GM21515 (cell line): Measurements from ENCODE around the gene RASA4B.
"Not testable (repeated sequence)": the region's sequence is repeated elsewhere in the genome, so short reads cannot be mapped to it uniquely, and the experiment has no call there.

Experiments
- ATAC-seq: cut with Tn5 transposase; IDR thresholded peaks from one replicate; pipeline ENCODE4 v1.9.1; 2021; ENCODE audit not compliant: unreplicated experiment

Gene RASA4B

DNA sequence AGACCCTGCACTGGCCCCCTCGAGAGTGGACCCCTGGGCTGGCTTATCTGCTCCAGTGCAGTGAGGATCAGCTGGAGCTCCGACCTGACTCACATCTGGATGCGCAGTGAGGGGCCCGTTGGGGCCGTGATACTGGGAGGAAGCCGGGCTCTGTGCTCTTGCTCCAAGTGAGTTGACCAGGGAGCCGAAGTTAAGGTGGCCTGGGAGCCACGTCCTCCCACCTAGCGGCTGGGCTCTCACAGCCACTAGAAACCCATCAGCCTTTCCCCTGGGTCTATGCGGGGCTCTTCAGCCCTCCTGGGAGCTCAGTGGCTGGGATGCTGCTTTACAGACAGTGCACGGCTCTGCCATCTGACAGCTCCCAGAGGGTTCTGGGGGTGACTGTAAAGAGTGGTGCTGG lies 62.0 kb downstream of the RASA4B start:
- ATAC-seq: no peak

DNA sequence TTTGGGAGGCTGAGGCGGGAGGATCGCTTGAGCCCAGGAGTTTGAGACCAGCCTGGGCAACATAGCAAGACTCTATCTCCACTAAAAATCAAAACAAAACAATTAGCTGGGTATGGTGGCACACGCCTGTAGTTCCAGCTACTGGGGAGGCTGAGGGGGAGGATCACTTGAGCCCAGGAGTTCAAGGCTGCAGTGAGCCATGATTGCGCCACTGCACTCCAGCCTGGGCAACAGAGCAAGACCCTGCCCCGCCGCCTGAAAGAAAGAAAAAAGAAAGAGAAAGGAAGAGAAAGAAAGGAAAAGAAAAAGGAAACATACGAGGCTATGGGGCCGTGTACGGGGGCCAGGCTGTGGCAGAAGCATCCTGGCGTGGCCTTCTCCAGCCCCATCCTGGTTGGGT lies 62.6 kb downstream of the RASA4B start:
- not testable (repeated sequence) for ATAC-seq

DNA sequence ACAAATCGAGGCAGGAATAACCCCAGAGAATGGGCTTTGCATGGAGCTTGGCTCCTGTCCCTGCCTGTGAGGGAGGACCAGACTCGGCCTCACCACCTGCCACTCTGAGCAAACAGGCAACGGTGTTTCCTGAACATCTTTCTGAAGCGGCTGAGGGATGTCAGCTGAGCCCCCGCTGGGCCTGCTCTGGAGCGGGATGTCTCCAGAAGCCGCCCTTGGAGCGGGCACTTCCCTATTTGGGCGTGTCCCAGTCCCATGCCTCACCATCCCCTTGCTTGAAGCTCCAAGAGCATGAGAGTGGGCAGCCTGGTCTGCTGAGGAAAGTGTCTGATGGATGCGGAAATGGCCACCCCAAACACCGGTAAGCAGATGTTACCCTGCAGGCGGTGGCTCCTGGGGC lies 63.1 kb downstream of the RASA4B start:
- ATAC-seq: no peak

DNA sequence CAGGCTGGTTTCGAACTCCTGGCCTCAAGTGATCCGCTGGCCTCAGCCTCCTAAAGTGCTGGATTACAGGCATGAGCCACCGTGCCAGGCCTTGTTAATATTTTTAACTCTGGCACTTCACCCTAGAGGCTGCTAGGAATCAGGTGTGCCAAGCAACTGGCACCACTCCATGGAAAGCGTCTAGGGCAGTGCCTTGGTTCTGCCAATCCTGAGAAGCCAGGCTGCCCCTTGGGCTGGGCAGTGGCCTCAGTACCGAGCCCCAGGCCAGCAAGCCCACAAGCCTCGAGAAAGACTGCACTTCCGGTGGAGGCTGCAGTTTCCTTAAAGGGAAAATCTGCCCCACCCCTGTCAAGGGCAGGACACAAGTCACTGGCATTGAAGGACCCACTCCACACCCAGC lies 64.3 kb downstream of the RASA4B start:
- no peak for ATAC-seq

DNA sequence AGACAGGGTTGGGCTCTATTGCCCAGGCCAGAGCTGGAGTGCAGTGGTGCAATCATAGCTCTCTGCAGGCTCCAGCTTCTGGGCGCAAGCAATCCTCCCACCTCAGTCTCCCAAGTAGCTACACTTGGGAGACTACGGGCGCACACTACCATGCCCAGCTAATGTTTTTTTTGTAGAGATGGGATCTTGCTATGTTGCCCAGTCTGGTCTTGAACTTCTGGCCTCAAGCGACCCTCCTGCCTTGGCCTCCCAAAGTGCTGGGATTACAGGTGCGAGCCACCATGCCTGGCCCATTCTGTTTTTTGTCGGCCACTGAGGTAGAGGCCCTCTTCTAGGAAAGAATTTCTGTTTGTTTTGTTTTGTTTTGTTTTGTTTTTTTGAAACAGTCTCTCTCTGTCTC lies 65.1 kb downstream of the RASA4B start:
- no peak for ATAC-seq

DNA sequence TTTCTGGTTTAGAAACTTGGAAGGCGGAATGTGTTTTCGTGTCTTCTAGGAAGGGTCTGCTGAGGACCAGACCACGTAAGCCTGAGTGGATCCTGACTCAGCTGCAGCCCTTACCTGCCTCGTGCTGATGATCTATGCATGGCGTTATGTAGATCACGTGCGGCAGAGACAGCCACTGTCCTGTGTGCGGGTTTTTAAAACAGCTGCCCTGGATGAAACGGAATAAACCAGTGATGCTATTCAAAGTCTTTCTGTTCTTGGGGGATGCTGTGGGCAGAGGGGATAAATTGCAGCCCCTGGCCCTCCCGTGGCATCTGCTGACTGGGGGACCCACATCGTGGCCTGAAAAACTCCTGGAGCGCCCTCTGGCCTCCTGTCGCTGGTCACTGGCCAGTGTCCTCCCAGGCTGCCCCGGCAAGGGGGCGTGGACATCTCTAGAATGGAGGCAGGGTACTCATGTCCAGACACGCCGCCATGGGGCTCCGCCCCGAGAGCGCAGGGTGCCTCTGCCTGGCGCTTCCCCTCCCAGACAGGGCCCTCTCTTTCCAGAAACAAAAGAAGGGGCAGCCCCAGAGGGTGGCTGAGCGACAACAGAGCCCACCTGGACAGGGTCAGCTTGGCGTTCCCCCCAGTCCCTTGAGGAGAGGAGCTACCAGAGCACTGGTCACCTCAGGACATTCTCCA lies 66.1 kb downstream of the RASA4B start:
- no peak for ATAC-seq

DNA sequence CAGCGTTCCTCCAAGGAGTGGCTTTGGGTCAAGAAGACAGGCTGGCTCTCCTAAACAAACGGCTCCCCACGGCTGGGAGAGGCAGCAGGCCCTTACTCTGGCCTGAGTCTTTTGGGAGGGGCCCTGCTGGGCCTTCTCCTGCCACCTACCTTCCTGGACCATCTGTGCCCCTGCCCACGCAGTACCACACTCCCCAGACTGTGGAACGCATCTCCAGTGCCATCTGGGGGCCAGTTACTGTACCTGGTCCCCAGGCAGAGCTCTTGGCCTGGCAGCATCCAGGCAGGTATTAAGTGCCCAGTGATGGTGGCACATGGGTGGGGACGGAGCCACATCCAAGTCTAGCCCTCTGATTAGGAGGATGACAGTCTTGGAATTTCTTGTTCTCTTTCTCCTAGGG lies 67.3 kb downstream of the RASA4B start:
- ATAC-seq: no peak

DNA sequence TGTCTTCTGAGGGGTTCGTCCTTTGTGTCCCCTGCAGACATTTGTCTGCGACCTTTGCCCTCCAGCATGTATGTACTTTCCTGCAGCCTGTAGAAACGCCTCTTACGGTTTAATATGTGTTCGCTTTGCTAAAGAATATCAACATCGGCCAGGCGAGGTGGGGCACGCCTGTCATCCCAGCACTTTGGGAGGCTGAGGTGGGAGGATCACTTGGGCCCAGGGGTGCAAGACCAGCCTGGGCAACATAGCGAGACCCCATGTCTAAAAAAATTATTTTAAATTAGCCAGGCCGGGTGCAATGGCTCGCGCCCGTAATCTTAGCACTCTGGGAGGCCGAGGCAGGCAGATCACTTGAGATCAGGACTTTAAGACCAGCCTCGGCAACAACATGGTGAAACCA lies 68.4 kb downstream of the RASA4B start:
- ATAC-seq: no peak

DNA sequence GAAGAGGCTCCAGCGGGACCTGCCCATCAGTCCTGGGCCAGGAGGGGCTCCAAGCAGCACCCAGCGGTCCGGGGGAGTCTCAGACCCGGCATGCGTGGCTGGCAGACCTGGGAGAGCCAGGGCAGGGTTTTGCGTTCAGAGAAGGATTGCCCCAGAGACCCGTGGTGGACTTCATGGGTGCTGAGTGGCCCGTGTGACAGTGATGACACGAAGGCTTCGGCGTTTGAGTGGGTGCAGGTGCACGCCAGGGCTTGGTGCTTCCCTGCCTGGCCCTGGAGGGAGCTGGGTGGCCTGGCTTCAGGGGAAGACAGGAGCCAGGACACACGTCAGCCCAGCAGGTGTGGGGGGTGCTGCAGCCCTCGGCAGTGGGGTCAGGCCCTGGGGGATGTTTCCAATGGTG lies 70.3 kb downstream of the RASA4B start:
- no peak for ATAC-seq

DNA sequence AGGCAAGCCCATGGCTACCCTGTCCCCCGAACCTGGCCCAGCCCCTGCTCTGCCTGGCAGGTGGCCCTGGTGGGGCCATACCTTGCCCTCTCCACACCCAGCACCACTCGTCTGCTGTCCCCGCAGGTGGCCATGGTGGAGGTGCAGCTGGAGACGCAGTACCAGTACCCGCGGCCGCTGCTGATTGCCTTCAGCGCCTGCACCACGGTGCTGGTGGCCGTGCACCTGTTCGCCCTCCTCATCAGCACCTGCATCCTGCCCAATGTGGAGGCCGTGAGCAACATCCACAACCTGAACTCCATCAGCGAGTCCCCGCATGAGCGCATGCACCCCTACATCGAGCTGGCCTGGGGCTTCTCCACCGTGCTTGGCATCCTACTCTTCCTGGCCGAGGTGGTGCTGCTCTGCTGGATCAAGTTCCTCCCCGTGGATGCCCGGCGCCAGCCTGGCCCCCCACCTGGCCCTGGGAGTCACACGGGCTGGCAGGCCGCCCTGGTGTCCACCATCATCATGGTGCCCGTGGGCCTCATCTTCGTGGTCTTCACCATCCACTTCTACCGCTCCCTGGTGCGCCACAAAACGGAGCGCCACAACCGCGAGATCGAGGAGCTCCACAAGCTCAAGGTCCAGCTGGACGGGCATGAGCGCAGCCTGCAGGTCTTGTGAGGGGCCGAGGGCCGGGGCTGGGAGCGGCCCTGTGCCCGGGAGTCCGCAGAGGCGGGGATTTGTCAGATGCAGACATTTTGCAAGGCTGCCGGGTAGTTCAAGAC lies 71.0 kb downstream of the RASA4B start:
- no peak for ATAC-seq

DNA sequence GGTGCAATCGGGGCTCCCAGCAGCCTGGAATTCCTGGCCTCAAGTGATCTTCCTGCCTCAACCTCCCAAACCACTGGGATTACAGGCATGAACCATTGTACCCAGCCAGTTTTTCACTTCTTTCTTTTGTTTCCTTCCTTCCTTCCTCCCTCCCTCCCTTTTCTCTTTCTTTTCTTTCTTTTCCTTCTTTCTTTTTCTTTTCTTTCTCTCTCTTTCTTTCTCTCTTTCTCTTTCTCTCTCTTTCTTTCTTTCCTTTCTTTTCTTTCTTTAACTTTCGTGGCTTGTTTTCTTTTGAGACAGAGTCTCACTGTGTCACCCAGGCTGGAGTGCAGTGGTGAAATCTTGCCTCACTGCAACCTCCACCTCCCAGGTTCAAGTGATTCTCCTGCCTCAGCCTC lies 71.9 kb downstream of the RASA4B start:
- ATAC-seq: no peak

DNA sequence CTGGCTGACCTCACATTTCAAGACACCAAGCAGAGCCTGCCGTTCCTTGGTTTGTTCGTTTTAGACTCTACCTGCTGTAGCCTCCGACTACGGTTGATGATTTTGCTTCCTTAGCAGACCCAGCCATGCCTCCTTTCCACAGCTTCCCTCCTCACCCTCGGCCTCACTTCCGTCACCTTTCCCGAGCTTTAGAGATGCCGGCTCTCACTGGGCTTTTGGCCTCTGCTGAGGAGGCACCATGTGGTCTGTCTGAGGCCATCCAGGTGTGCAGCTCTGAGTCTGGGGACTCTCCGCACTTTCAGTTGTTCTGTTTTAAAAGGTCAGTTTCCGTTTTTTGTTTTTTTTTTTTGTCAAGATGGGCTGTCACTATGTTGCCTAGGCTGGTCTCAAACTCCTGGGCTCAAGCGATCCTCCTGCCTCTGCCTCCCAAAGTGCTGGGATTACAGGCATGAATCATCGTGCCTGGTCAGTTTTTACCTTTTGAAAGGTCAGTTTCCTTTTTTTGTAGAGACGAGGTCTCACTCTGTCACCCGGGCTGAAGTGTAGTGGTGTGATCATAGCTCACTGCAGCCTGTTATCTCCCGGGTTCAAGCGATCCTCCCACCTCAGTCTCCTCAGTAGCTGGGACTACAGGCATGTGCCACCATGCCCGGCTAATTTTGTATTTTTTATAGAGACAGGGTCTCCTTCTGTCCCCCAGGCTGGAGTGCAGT lies 72.5 kb downstream of the RASA4B start:
- ATAC-seq: peak; percentile 39

DNA sequence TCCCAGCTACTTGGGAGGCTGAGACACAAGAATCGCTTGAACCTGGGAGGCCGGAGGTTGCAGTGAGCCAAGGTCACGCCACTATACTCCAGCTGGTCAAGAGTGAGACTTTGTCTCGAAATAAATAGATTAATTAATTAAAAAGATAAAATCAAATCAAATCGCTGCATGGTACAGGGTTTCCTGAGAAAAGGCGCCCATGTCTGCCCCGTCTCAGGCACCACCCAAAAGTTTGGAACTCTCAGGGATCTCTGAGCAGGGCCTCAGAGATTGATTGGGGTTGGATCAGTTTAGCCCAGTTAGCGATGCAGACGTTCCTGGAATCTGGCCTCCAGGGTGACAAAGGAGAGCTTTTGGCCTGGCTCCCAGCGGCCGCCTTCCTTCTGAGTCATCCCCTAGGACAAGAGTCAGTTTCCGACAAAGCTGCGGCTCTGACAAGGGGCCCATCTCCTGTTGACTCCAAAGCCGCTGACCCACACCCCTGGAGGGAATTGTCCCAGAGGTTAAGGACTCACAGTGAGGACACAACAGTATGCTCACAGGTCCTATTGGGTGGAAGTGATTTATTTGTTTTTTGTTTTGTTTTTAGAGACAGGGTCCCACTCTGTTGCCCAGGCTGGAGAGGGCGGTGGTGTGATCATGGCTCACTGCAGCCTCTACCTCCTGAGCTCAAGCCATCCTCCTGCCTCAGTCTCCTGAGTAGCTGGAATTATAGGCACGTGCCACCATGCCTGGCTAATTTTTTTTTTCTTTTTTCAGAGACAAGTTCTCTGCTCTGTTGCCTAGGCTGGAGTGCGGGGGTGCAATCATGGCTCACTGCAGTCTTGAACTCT lies 77.4 kb downstream of the RASA4B start:
- no peak for ATAC-seq

DNA sequence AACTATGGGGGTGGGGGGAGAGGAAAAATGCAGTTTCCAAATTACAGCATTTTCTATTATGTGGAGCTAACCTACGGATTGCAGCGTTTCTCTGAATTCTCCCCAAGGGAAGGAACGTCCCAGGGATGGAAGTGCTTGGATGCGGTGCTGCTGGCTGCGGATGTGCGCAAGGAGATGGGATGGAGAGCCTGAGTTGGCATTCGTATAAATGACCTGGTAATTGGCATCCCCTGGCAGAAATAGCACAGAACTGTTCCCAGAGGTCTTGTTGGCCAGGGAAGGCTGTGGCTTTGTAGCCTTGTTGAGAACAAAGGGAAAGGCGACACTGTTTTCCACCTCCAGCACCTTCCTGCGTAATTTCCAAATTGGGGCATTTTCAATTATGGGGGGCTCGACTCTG lies 81.5 kb downstream of the RASA4B start:
- no peak for ATAC-seq

DNA sequence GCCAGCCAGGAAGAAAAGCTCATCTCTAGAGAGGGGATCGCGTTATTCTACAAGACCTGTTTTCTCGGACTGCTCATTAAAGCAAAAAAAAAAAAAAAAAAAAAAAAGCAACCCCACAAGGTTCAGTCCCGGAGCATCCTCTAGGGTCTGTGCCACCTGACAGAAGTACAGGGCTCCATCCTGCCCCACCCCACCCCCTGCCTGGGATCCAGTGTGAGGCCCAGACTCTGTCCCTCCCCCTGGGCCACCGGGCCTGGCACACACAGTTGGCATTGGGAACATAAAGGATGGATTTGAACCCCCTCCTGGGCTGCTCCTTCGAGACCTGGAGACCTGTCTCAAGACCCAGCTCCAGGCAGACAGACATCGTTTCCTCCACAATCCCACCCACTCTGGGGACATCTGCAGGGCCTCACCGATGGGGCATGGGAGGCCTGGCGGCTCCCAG lies 83.5 kb downstream of the RASA4B start:
- ATAC-seq: no peak

DNA sequence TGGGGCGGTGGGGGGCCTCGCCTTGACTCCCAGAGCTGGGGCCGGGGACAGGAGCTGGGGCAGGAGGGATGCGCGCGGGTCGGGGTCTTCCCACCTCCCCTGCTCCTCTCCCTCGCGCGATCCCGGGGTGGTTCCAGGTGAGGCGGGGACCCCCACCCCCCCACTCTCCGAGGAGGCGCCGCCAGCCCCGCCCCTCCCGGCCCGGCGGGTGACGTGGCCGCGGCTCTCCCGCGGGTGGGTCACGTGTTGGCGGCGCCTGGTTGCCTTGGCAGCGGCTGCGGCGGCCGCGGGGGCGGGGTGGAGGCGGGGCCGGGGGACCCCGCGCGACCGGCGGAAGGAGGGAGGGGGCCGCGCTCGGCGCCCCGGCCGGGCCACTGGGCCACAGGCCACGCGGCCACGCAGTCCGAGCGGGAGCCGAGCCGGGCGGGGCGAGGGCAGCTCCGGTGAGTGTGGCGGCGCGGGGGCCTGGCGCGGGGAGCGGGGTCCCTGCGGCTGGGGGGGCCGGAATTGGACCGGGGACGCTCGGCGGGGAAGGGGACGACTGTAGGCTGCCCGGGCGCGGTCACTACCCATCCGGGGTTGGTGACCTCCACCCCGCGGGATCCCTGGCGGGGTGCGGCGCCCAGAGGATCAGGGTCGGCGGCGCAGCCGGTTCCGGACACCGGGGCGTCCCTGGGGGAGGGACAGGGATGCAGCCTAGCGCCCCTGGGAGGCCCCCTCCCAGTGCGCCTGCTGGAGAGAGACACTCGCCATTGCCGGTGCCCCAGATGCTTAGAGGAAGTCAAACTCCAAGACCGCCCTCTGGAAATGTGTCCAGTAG lies 84.1 kb downstream of the RASA4B start, which contains the start of gene ORAI2:
Gene ORAI2 (plus strand): TSS at position 357 of the 820 bp plus-strand sequence. CDS start 5,382 bp downstream, outside the sequence.
- peak; percentile 56 for ATAC-seq
